HepG2 (cell line): ENCODE measurements around the gene SYCP2L. TPM values are rescaled to one million over a fixed set of nuclear protein-coding genes. Genes with fewer than 3 reads are reported as not detected.

ENCODE experiments used
- CBFB ChIP-seq: sonication (generic); formaldehyde crosslinking; IDR thresholded peaks from 2 replicates; pipeline ENCODE4 v1.4.0; 2020; ENCODE audit warnings: missing genetic modification reagents
- CCDC6 ChIP-seq: sonication (generic); formaldehyde crosslinking; IDR thresholded peaks from 2 replicates; pipeline ENCODE4 v1.8.1; 2022; ENCODE audit warnings: mild to moderate bottlenecking, missing genetic modification reagents, moderate library complexity
- HMGXB3 ChIP-seq: sonication (generic); formaldehyde crosslinking; IDR thresholded peaks from 2 replicates; pipeline ENCODE4 v1.4.0; 2020; ENCODE audit warnings: missing genetic modification reagents, borderline replicate concordance
- HMGXB4 ChIP-seq, 2 experiments: sonication (generic) in 1 of 2; formaldehyde crosslinking in 1 of 2; IDR thresholded peaks; 2 replicates each; pipeline versions ENCODE4 v1.4.0 to v1.6.1; 2018 to 2020; ENCODE audit warnings: missing genetic modification reagents in 2 of 2, borderline replicate concordance in 1 of 2, low read depth in 1 of 2, mild to moderate bottlenecking in 1 of 2, missing biosample characterization in 1 of 2
- KIAA2018 ChIP-seq: sonication (generic); formaldehyde crosslinking; IDR thresholded peaks from 2 replicates; pipeline ENCODE4 v1.5.0; 2020; ENCODE audit warnings: mild to moderate bottlenecking, missing genetic modification reagents, borderline replicate concordance
- KLF12 ChIP-seq: sonication (generic); formaldehyde crosslinking; IDR thresholded peaks from 2 replicates; pipeline ENCODE4 v1.4.0; 2020; ENCODE audit warnings: missing genetic modification reagents, borderline replicate concordance
- NFIB ChIP-seq: sonication (generic); formaldehyde crosslinking; IDR thresholded peaks from 2 replicates; pipeline ENCODE4 v1.9.0; 2021; ENCODE audit warnings: missing genetic modification reagents, mild to moderate bottlenecking, borderline replicate concordance
- SNAI1 ChIP-seq: sonication (generic); formaldehyde crosslinking; IDR thresholded peaks from 2 replicates; pipeline ENCODE4 v1.5.0; 2020; ENCODE audit warnings: mild to moderate bottlenecking, missing genetic modification reagents, borderline replicate concordance
- ZBTB39 ChIP-seq: sonication (generic); formaldehyde crosslinking; IDR thresholded peaks from 2 replicates; pipeline ENCODE4 v1.5.0; 2020; ENCODE audit warnings: missing genetic modification reagents
- ZNF451 ChIP-seq: sonication (generic); formaldehyde crosslinking; IDR thresholded peaks from 2 replicates; pipeline ENCODE4 v1.5.0; 2020; ENCODE audit warnings: mild to moderate bottlenecking, missing genetic modification reagents
- polyA plus RNA-seq, 8 experiments: library from polyadenylated mRNA; depleted of rRNA in 3 of 8; stranded (reverse) in 7 of 8; unstranded in 1 of 8; fragments of >200 nt; fragmentation: Illumina TruSeq in 4 of 8; extraction: Trizol in 4 of 8; gene quantifications; 2 replicates each; pipeline versions ENCODE4 v1.2.1 to v1.2.3, GENCODE V29; 2011 to 2016; ENCODE audit warnings: low read depth in 4 of 8, missing spikeins in 1 of 8, mixed read lengths in 1 of 8; ENCODE audit not compliant: insufficient read depth in 1 of 8
- total RNA-seq, 5 experiments: library from RNA; depleted of rRNA; stranded (reverse); fragments of >200 nt; fragmentation: Illumina TruSeq; extraction: Trizol; gene quantifications; 2 replicates each; pipeline ENCODE4 v1.2.3, GENCODE V29; 2016; ENCODE audit warnings: low read depth in 1 of 5

The SYCP2L gene
- total and polyA plus RNA-seq, 2 of the 13 experiments (the other 11 are each of a cell fraction or from before 2014, with no cell fraction given) = 0.22 to 0.54 TPM

- TF ChIP-seq HMGXB3 = no peak
- no peak for TF ChIP-seq ZNF451 (CRISPR knock-in tag)
- no peak for TF ChIP-seq CBFB (CRISPR knock-in tag)
- TF ChIP-seq CCDC6 (CRISPR knock-in tag) = no peak
- no peak for TF ChIP-seq SNAI1
- TF ChIP-seq KIAA2018 (CRISPR knock-in tag) = 0 out of 2 replicates have a peak, but pooled peaks have one; percentile 20
- TF ChIP-seq HMGXB4 (CRISPR knock-in tag; IDR thresholded peaks at IDR 0.05; ENCODE audit: borderline replicate concordance in 1 of 2, low read depth in 1 of 2) = no peak; a peak in 1 of 4 replicates
- TF ChIP-seq ZBTB39 (CRISPR knock-in tag) = no peak
- no peak for TF ChIP-seq KLF12 (CRISPR knock-in tag)
- no peak for TF ChIP-seq NFIB
Observed at GRCh38 chr6:10837995-10838793, 48.7 kb upstream of the SYCP2L start, which contains the start of gene MAK (continued).
